IMR-90 (cell line): ENCODE measurements around the gene ALDH7A1.

Experiments used
- FOS ChIP-seq: fragments of 150-350 bp; IDR thresholded peaks from 2 replicates; pipeline ENCODE4 v1.6.1; 2016; ENCODE audit warnings: low read depth, low read length
- MAZ ChIP-seq: IDR thresholded peaks from 2 replicates; pipeline ENCODE4 v1.6.1; 2012; ENCODE audit warnings: low read depth, mild to moderate bottlenecking, low read length, improper control_type of control experiment, moderate library complexity, borderline replicate concordance
- MXI1 ChIP-seq: IDR thresholded peaks from 2 replicates; pipeline ENCODE4 v1.6.1; 2012; ENCODE audit warnings: low read depth, mild to moderate bottlenecking, low read length, moderate library complexity, borderline replicate concordance
- RCOR1 ChIP-seq: IDR thresholded peaks from 2 replicates; pipeline ENCODE4 v1.6.1; 2012; ENCODE audit warnings: mild to moderate bottlenecking, low read length, improper control_type of control experiment; ENCODE audit not compliant: insufficient replicate concordance
- RFX5 ChIP-seq: IDR thresholded peaks from 2 replicates; pipeline ENCODE4 v1.8.0; 2012; ENCODE audit warnings: low read depth, mild to moderate bottlenecking, low read length, moderate library complexity
- SMC3 ChIP-seq: fragments of 150-350 bp; IDR thresholded peaks from 2 replicates; pipeline ENCODE4 v1.6.1; 2016; ENCODE audit warnings: low read depth, mild to moderate bottlenecking, antibody characterized with exemption, low read length, moderate library complexity
- TF ChIP-seq, protein P1 (sequence below): conservative IDR thresholded peaks from 2 replicates; pipeline ENCODE4 v1.5.1; 2012; ENCODE audit warnings: mild to moderate bottlenecking, low read depth, low read length, improper control_type of control experiment

DNA sequence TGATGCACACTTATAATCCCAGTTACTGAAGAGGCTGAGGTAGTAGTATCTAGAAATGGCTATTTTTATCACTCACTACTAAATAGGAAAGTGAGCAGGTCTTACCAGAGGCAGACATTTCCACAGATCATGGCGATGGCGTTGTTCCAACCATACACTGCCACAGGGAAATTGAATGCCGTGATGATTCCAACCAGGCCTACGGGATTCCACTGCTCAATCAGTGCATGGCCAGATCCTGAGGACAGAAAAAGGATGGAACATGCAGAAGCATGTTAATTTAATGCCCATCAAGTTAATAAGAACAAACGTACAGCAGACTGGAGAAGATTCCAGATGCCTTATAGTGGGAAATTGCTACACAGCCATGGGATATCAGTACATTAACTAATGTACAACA is 18.0 kb downstream of the ALDH7A1 start:
- TF ChIP-seq, protein P1, sequence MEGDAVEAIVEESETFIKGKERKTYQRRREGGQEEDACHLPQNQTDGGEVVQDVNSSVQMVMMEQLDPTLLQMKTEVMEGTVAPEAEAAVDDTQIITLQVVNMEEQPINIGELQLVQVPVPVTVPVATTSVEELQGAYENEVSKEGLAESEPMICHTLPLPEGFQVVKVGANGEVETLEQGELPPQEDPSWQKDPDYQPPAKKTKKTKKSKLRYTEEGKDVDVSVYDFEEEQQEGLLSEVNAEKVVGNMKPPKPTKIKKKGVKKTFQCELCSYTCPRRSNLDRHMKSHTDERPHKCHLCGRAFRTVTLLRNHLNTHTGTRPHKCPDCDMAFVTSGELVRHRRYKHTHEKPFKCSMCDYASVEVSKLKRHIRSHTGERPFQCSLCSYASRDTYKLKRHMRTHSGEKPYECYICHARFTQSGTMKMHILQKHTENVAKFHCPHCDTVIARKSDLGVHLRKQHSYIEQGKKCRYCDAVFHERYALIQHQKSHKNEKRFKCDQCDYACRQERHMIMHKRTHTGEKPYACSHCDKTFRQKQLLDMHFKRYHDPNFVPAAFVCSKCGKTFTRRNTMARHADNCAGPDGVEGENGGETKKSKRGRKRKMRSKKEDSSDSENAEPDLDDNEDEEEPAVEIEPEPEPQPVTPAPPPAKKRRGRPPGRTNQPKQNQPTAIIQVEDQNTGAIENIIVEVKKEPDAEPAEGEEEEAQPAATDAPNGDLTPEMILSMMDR = no peak
- no peak for TF ChIP-seq FOS
- no peak for TF ChIP-seq RFX5
- TF ChIP-seq SMC3 = no peak
- TF ChIP-seq MXI1 = no peak
- no peak for TF ChIP-seq MAZ
- TF ChIP-seq RCOR1 = no peak
